H1 (cell line): ENCODE data around the gene HOXA11. TPM values are rescaled to one million over a fixed set of nuclear protein-coding genes. Genes with fewer than 3 reads are reported as not detected.

ENCODE experiments used
- CEBPB ChIP-seq: IDR thresholded peaks from 2 replicates; pipeline ENCODE4 v1.6.1; 2012; ENCODE audit warnings: low read depth, low read length
- HDAC6 ChIP-seq: IDR thresholded peaks from one replicate; pipeline ENCODE4 v1.7.1; 2012; ENCODE audit warnings: low read depth, mild to moderate bottlenecking, inconsistent platforms, low read length, moderate library complexity
- KDM1A ChIP-seq: fragments of 200-600, 300-600 bp; sonication (generic); IDR thresholded peaks from 2 replicates; pipeline ENCODE4 v1.7.1; 2016; ENCODE audit warnings: mild to moderate bottlenecking, low read length, borderline replicate concordance
- SIRT6 ChIP-seq: IDR thresholded peaks from one replicate; pipeline ENCODE4 v1.7.1; 2012; ENCODE audit warnings: low read length, inconsistent platforms
- polyA plus RNA-seq, 7 experiments: library from polyadenylated mRNA; depleted of rRNA in 3 of 7; stranded (reverse) in 5 of 7; unstranded in 2 of 7; fragments of >200 nt in 5 of 7; fragments of 200-250 nt in 2 of 7; gene quantifications; 1 replicate in 5 of 7; 2 replicates in 1 of 7; 4 replicates in 1 of 7; pipeline versions ENCODE4 v1.2.1 to v1.2.3, GENCODE V29; 2011 to 2013; ENCODE audit warnings: missing spikeins in 2 of 7, mixed read lengths in 2 of 7
- total RNA-seq: library from RNA; stranded (reverse); fragmentation: NEBNext Ultra II Directional; extraction: Animal tissue kit (Norgen Biotek cat#: 25700); gene quantifications from 2 replicates; pipeline ENCODE4 v1.2.1, GENCODE V29; 2021

HOXA11 gene
- total and polyA plus RNA-seq, 2 of the 8 experiments (the other 6 are each of a cell fraction or from before 2014, with no cell fraction given), result not detected

- TF ChIP-seq HDAC6, result no peak
- TF ChIP-seq CEBPB, result no peak
- TF ChIP-seq SIRT6, result no peak
- TF ChIP-seq KDM1A, result no peak
Measured at GRCh38 chr7:27200761-27201579, 15.9 kb upstream of the HOXA11 start (continued).
